GM12872 (cell line): ENCODE results near the gene KIAA1549.

ENCODE experiments used
- CTCF ChIP-seq: IDR thresholded peaks from 3 replicates; pipeline ENCODE4 v1.5.1; 2011; ENCODE audit warnings: low read depth, mild to moderate bottlenecking, low read length, moderate library complexity; ENCODE audit not compliant: insufficient read depth

Gene KIAA1549

GRCh38 chr7:138797715-138798320, 183.4 kb downstream of the KIAA1549 start, which contains the start of the genes ATP6V0A4 and TMEM213:
Gene ATP6V0A4 (minus strand): TSS chr7:138798196. CDS start chr7:138771247, 26,949 bp downstream.
Gene TMEM213 (plus strand): TSS chr7:138797994. CDS start chr7:138798105, 111 bp downstream.
- TF ChIP-seq CTCF = no peak

GRCh38 chr7:138796038-138796615, 185.1 kb downstream of the KIAA1549 start:
- no peak for TF ChIP-seq CTCF

GRCh38 chr7:138785587-138786437, 195.4 kb downstream of the KIAA1549 start:
- TF ChIP-seq CTCF = no peak

DNA sequence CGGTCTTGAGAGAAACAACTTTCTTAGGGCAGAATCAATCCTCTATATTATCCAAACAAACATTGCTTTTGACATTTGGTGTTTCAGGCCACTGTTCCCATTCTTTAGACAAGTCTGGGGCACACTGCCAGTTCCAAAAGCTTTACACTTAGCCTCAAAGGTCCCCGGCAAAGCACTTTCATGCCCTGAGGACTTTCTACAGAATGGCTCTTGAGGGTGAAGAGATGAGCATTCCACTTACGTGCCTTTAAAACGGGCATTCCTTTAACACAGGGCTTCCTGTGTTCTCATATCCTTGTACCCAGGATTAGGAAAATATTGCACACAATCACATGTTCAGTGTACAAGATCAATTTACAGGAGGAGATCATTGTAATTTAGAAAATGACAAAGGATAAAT, 196.5 kb downstream of the KIAA1549 start:
- no peak for TF ChIP-seq CTCF
